ENCODE data around the gene ITGAL. TPM values are rescaled to one million over a fixed set of nuclear protein-coding genes. Genes with fewer than 3 reads are reported as not detected.

The ITGAL gene
- total RNA-seq (not detected in 2 replicates), polyA plus RNA-seq (not detected in 2 replicates), polyA minus RNA-seq (not detected in 2 replicates), Bru-seq, nascent RNA (percentile 4 among the genes with signal in this experiment), BruChase-seq, experiment 1, labeled RNA remaining after a 6-hour chase (not detected), BruChase-seq, experiment 2, labeled RNA remaining after a 2-hour chase (not detected)
- not detected in 2 replicates for polyA plus RNA-seq (2011; cell fraction: cytosol; rRNA removed)
- polyA plus RNA-seq (2011; cell fraction: nucleus; rRNA removed), result not detected in 2 replicates
- not detected in 2 replicates for polyA plus RNA-seq (2012)
- not detected for polyA minus RNA-seq (2011; cell fraction: cytosol; rRNA and poly(A)+ RNA removed)
- polyA minus RNA-seq (2011; cell fraction: nucleus; rRNA and poly(A)+ RNA removed), result not detected in 2 replicates
- long read RNA-seq, result 0 reads

DNA sequence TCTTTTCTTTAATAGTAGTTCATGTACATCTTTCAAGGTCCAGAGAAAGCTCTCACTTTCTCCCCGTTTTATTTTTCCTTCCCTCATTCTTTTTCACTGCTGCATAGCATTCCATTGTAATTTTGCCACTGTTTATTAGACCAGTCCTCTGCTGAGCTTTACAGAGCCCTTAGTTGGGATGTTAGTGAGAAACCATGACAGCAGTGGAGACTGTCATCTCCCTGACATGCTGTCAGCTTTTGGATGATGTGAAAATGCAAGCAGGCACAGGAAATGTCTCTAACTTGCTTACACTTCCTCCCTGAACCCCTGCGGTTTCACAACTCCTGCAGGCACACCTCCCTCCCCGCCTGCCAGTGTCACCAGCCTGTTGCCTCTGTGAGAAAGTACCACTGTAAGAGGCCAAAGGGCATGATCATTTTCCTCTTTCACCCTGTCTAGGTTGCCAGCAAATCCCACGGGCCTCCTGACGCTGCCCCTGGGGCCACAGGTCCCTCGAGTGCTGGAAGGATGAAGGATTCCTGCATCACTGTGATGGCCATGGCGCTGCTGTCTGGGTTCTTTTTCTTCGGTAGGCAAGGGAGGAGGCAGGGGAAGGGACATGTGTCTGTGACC is at the start of gene ITGAL:
ITGAL (plus strand) TSS at position 415 of the 615 bp plus-strand sequence; CDS start at position 511, 96 bp downstream.
- no peaks in the 10 kb centered on the region for H3K9me3 ChIP-seq (replicated peaks; ENCODE audit: control insufficient read depth, insufficient read depth, low read length)
- peaks cover 22 to 28% of the 10 kb centered on the region in 2 experiments for H3K27me3 ChIP-seq (ENCODE audit: control insufficient read depth in 2 of 2, insufficient read depth in 2 of 2, low read length in 2 of 2)
- ChIA-PET CTCF (interaction anchor here (0.6 to 1.5 kb wide), 3 partner anchors 16 to 301 kb away, joined by 3 read pairs; no protein-coding TSS in a partner anchor), POLR2A (interaction anchor here (0.6 kb wide), 1 partner anchor 11 kb away, joined by 5 read pairs; no protein-coding TSS in a partner anchor)
- DNase-seq (ENCODE audit: low read depth, low spot score) (no peak), FAIRE-seq (no peak)
- H3K4me2 ChIP-seq (ENCODE audit: insufficient read depth, low read length), result no peak within 1 kb of the TSS
- no peak within 1 kb of the TSS for H3K27ac ChIP-seq (ENCODE audit: insufficient read depth, low read depth, low read length)
- H3K9me1 ChIP-seq (replicated peaks; ENCODE audit: control insufficient read depth, extremely low read depth, insufficient read depth, low read length), result no peaks in the 10 kb centered on the region
- intact Hi-C loops (cut with micrococcal nuclease) (no loop called here), dilution Hi-C loops (cut with MboI; ENCODE audit: extremely low pct_ligation_motif_present, low sequenced_read_pairs) (no loop called here)
- no peaks in the 10 kb centered on the region for H3K36me3 ChIP-seq (ENCODE audit: control insufficient read depth in 2 of 2, extremely low read depth in 1 of 2, insufficient read depth in 2 of 2, low read length in 2 of 2)
- H2AFZ ChIP-seq (ENCODE audit: low read depth, low read length), result no peak within 1 kb of the TSS
- H4K20me1 ChIP-seq (replicated peaks; ENCODE audit: control insufficient read depth, extremely low read depth, insufficient read depth, low read length), result no peaks in the 10 kb centered on the region
- BruUV-seq (replicated peaks), result no TSS peak
- no peaks in the 10 kb centered on the region for H3K4me1 ChIP-seq (ENCODE audit: control insufficient read depth, extremely low read depth, insufficient read depth, low read length)
- H3K79me2 ChIP-seq (ENCODE audit: control insufficient read depth, insufficient read depth, low read length), result no peaks in the 10 kb centered on the region
- no peak within 1 kb of the TSS for H3K4me3 ChIP-seq (replicated peaks in 1 of 3; ENCODE audit: insufficient read depth in 1 of 3, low read depth in 1 of 3, low read length in 3 of 3)
- no peak within 1 kb of the TSS for H3K9ac ChIP-seq (replicated peaks; ENCODE audit: extremely low read depth, insufficient read depth, low read length)
- TF ChIP-seq POLR2AphosphoS5 (IDR thresholded peaks at IDR 0.05; ENCODE audit: insufficient read depth, low read depth, low read length), result no peak
- TF ChIP-seq POLR2A (IDR thresholded peaks at IDR 0.05; ENCODE audit: low read depth, low read length), result no peak
- TF ChIP-seq, protein P1, sequence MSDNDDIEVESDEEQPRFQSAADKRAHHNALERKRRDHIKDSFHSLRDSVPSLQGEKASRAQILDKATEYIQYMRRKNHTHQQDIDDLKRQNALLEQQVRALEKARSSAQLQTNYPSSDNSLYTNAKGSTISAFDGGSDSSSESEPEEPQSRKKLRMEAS (IDR thresholded peaks at IDR 0.05; ENCODE audit: insufficient read depth, insufficient read length), result no peak
- no peak for TF ChIP-seq GATA2 (IDR thresholded peaks at IDR 0.05; ENCODE audit: insufficient read depth, insufficient read length, low read depth, low read length)
- TF ChIP-seq MYC (IDR thresholded peaks at IDR 0.05; ENCODE audit: low read depth, low read length), result no peak
- TF ChIP-seq, protein P2, sequence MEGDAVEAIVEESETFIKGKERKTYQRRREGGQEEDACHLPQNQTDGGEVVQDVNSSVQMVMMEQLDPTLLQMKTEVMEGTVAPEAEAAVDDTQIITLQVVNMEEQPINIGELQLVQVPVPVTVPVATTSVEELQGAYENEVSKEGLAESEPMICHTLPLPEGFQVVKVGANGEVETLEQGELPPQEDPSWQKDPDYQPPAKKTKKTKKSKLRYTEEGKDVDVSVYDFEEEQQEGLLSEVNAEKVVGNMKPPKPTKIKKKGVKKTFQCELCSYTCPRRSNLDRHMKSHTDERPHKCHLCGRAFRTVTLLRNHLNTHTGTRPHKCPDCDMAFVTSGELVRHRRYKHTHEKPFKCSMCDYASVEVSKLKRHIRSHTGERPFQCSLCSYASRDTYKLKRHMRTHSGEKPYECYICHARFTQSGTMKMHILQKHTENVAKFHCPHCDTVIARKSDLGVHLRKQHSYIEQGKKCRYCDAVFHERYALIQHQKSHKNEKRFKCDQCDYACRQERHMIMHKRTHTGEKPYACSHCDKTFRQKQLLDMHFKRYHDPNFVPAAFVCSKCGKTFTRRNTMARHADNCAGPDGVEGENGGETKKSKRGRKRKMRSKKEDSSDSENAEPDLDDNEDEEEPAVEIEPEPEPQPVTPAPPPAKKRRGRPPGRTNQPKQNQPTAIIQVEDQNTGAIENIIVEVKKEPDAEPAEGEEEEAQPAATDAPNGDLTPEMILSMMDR (IDR thresholded peaks at IDR 0.05; ENCODE audit: extremely low read depth in 1 of 2, insufficient read depth in 1 of 2, low read depth in 1 of 2, low read length in 2 of 2), result no peak

Data from endothelial cell of umbilical vein (primary cell).